Hematopoietic multipotent progenitor cell treated with erythropoietin and hydrocortisone succinate and interleukin-3 and kit ligand, for 6 days (in vitro differentiated cells): ENCODE results near the gene GRID2.

Experiments
- DNase-seq: peaks from one replicate; pipeline ENCODE4 v3.0.0-alpha.2; 2015

The GRID2 gene

DNA sequence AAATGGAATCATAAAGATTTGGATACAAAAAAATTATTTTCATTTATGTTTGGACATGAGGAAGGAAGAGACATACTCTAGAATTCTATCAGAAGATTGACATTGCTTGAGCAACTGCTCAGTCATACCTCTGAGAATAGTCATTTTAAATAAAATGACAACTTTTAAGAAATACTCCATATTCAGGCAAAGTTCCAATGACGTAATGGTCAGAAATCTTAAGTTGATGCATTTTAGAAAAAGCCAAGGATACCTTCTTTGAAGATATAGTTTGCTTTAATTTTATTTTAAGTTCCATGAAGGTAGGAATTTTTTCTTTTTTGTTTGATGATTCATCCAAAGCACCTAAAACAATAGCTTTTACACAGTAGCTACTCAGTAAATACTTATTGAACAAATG lies 1414.5 kb downstream of the GRID2 start:
- DNase-seq: no peak

DNA sequence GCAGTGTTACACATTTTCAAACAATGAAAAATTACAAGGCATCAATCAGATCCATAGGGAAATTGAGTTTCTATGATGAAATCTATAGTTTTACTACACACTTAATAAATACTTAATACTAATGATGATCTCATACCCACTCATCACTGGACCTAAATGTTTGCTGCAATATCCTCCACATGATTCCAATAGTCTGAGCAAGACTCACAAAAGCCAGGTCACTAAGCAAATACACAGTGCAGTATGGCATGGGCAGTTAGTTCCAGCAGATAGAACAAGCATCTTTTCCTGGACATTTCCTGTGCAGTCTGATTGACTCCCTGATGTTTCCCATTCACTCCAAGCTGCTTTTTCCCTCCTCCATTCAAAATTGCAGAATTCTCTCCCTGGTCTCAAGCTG lies 1415.8 kb downstream of the GRID2 start:
- DNase-seq: no peak

DNA sequence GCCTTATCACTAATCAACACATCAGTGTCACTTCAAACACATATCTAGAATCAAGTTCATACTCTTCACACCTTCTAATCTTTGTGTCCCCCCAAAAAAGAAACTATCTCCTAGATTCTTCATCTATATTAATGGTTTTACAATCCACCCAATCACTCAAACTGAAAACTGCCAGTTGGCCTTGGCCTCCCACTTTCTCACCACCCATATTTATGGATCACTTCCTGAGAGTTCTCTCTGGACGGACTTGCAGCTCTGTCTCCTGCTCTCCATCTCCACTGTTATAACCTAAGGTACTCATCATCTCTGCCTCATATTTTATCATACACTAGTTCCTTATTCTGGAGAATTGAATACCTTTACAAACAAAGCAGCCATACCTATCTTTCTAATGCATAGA lies 1418.7 kb downstream of the GRID2 start:
- no peak for DNase-seq

DNA sequence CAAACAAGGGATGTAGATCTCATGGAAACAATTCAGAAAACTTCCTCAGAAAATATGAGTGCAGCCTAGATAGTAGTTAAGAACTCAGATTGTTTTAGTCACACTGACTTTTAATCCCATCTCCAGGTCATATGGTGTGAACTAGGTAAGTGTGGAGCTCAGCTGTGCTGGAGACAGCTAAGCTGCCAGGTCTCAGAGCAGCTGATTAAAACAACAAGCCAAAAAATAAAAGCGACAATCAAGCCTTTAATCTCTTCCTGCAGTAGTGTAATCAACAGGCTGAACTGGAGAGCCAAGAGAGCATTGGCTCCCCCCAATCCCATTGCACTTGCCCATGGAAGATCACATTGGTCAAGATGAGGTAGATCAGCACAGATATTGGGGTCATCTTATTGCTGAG lies 1426.5 kb downstream of the GRID2 start:
- DNase-seq: no peak

DNA sequence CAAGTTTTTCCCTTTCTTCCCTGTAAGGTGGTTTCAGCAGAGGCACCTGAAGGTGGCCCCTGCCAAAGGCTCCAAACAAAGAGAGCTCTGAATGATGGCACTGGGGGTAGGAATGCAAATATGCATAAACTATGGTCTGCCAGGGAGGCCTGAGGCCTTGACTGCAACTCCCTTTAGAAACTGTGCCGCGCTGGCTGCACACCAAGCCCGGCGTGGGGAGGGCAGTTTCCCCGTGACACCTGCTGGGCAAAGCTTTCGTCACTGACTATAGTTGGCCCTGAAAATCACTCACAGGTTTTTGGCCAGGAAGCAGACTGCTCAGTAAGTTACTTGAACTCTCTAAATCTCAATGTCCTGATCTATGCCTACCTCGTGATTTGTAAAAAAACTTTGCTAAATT lies 1427.0 kb downstream of the GRID2 start:
- no peak for DNase-seq

DNA sequence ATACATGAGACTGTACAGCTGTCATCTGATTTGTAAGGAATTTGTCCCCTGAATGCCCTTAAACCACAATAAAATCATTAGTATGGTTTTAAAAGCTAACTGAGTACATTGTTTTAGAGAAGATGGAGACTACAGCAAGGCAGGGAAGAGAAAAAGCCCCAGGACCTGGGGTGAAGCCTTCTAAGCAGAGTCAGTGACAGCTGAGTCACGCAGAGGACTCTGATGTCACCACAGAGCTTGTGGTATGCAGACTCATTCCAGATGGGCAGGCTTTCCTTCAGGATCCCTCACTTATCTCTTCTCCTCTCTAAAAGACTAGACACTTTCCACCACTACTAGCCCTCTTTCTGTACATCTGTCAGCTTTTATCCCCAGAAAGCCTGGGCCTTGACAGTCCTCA lies 1427.7 kb downstream of the GRID2 start:
- no peak for DNase-seq

DNA sequence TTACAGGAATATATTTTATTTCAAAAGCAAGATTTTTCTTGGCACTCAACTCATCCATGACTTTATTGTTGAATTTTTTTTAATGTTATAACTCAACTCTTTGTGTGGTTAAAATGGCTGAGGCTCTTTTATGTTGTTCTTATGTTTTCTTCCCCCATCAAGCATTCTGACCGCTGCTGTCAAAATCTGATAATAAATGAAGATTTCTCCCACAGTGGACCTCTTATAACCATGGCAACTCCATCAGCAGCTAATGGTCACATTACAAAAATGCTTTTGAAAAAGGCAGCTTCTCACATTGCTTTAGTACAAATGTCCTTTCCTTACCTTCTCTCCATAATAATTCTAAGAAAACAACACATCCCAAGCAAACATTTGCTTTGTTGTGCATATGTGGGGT lies 1428.7 kb downstream of the GRID2 start:
- DNase-seq: no peak

DNA sequence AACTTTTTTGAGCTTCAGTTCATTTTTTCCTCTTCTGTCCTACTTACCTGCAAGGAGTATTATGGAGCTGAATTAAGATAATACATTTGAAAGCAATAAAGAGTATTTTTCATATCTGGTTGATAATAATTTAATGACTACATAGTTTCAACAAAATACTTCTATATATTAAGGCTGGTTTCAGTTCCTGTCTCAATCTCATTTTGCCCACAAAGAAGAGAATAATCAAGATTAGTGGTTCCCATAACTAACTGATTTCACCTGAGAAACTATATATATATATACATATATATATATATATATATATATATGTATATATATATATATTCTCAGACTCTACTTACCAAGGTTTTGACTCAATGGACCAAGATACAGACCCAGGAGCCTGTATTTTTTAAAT lies 1437.1 kb downstream of the GRID2 start:
- no peak for DNase-seq

DNA sequence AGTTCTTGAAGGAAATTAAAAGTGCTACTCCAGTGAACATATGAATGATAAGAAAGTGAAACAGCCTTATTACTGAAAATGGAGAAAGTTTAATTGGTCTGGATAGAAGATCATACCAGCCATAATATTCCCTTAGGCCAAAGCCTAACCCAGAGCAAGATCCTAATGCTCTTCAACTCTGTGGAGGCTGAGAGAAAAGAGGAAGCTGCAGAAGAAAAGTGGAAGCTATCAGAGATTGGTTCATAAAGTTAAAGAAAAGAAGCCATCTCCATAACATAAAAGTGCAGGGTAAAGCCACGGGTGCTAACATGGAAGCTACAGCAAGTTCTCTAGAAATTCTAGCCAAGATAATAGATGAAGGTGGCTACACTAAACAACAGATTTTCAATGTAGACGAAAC lies 1439.3 kb downstream of the GRID2 start:
- peak; percentile 10 for DNase-seq

DNA sequence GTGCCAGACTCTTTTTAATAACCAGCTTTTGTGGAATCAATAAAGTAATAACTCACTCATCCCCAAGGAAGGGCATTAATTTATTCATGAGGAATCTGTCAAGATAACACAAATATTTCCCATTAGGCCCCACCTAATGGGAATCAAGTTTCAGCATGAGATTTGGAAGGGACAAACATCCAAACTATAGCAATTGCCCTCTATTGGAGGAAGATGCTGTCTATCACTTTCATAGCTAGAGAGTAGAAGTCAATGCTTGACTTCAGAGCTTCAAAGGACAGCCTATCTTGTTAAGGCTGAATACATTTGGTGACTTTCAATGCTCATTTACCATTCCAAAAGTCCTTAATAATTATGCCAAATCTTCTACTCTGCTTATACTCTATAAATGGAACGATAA lies 1439.9 kb downstream of the GRID2 start:
- DNase-seq: no peak

DNA sequence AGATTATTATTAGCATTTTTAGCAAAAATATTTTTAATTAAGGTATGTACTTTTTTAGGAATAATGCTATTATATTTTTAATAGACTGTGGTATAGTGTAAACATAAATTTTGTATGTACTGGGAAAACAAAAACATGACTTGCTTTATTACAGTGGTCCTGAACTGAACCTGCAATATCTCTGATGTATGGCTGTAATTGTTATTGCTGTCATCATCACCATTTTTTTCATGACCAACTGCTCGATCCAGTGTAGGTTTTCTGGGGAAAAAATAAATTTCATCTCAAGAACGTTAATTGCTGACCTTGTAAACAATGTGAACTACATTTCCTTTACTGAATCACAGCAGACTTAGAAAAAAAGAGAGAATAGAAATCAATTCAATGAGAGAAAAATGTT lies 1441.2 kb downstream of the GRID2 start:
- DNase-seq: no peak

DNA sequence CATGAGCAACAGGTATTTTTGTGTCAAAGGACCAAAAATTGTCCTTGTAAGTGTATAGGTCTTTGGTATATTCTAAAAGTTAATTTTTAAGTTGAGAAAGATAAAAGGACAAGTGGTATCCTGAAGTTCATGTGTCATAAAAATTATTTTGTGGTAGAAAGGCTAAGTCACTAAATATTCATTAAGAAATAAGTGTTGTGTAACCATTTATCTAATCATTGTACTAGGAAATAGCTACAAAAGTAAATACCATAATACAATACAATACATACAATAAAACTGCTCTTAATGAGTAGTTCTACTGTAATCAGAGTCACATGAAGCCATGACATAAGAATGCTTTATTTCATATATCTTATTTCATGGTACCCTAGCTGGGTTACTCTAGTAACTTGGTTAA lies 1442.3 kb downstream of the GRID2 start:
- no peak for DNase-seq

DNA sequence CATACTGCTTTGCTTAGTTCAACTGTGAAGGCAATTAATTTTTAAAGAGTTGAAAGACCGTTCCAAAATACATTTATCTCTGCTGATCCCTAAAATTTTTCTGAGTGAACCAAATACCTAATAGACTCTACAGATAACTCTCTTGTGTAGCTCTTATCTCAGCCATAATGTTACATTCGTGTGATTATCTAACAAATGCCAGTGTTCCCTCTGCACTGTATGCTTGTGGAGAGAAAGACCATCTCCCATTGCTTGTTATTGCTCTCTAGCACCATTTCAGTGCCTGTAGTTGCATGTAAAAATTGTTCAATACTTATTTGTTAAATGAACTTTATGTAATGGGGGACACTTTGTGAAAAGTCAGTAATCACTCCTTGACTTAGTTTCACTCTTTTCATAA lies 1443.5 kb downstream of the GRID2 start:
- DNase-seq: no peak

DNA sequence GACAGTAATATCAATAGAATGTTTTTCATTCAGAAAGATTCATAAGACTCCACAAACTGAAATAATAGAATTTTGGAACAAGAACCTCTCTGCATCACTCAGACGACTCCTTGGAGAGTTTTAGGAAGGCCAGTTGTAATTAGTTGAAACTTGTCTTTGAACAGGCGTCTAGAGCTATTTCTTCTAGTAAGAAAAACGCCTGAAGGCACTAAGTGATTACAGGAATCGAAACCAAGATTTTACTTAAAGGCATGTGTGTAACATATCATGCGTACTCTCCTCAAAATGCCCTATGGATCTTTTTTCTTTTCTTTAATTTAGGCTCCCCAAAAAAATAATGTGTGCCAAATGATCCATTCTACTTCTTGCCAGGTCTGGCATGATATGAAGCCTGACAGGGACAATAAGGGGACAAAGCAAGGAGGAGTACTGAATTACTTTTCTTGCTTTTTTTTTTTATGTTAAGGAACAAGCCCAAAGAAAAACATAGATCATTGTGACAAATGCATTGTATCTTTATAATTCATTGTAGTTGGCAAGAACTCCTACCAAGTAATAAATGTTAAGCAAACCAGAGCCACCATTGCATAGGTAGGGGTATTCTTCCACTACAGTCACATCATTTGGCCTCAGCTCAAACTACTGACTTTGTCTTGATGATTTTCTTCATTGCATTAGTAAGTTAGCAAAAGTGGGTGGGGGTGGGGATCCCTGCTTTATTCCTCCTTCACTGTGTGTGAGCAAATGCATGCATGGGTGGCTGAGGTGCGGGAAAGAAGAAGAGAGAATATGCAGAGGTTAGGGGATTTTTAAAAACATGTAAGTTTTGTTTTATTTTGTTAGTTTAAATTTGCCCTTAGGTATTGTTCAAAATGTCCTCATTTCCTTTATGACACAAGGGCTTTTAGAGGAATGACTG lies 1444.9 kb downstream of the GRID2 start:
- DNase-seq: no peak

DNA sequence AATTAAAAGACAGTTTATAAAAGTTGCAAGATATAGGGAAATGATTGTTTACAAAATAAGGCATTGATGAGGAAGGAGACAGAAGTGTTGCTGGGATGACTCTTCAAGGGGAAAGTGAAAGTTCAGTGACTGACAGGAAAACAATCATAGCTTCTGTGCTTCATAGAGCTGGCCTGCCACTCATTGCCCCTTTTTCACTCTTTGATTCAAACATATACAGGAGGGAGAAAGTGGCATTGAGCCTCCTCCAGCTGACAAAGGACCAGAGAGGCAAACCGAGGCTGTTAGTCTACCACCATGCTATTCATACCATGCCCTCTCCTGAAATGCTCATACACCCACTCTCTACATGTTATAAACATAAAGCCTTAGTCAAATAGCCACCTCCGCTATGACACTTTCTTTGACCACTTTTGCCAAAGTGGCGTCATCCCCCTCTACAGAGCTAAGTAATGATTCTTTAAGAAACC lies 1445.6 kb downstream of the GRID2 start:
- DNase-seq: no peak

DNA sequence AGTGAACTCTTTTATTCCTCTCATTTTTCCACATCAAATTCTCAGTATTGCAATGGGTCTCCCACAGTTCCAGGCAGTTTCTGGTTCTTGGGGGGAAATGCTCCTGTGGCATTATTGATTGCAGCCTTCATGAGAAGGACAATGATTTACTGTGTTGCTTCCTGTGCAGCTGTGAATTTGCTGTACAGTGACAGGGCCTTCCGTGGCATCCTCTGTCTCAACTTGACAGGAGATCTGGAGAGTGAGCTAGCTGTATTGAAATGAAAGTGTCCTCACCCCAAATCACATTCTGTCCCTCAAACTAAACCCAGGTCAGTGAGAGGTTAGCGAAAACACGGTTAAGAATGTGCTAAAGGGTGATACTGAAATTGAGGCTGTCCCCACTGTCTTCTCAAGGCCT lies 1447.6 kb downstream of the GRID2 start:
- DNase-seq: no peak

DNA sequence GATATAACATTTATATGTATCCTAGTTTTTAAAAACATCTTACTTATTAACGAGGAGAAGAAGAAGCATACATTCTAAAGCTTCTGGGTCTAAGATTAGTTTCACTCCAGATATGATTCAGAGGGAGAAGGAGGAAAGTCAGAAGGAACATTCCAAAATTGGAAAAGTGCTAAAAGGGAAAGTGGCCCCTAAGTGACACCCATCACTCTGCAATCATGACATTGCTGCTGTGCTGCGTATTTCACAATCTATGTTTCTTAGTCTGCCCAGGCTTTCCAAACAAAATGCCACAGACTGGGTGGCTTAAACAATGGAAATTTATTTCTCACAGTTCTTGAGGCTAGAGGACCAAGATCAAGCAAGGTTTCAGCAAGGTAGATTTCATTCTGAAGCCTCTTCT lies 1452.3 kb downstream of the GRID2 start:
- no peak for DNase-seq

DNA sequence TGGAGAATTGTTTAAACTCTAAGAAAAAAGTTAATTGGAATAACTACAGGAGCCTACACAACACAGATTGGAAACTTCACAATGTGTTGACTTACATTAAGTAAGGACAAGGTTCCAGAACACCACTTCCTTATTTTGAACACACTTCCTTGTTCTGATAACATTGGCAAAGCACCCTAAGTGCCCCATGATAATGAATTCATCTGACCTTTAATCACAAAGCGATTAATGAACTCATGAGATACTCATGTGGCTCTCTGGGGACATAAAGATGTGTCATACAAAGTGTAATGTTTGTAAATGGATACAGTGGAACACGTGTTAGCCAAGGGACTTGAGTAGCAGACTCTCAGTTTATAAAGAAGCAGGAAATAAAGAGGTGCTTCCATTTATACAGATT lies 1455.7 kb downstream of the GRID2 start:
- peak; percentile 23 for DNase-seq

DNA sequence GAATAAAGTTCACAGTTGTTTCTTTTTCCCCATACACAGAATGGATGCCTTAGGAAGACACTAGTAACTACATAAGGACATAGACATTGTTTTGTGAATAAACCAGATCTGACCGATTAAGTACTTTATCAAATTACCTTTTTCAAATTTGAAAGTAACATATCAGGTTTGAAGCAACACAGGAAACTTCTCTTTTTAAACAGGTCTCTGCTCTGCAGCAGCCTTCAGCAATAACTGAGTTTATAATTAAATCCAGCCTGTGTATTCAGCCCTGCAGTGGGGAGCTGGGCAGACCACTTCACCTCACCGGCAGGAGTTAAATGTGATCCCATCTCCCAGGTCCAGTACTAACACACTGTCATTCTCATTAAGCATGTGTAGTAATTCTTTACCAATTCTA lies 1456.5 kb downstream of the GRID2 start:
- DNase-seq: no peak

DNA sequence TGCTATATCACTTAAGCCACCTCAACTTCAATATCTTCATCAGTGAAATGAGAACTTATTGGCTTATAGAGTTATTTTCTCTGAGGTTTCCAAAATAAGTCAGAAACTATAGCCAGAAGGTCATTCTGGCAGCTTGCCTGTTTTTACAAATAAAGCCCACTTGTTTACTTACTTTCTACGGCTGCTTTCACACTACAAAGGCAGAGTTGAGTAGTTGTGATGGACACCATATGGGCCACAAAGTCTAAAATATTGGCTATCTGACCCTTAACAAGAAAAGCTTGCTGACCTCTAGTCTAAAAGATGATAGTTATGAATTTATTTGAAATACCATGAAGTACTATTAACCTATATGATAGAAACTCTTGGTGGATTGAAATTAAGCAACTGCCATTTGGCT lies 1457.5 kb downstream of the GRID2 start:
- no peak for DNase-seq

DNA sequence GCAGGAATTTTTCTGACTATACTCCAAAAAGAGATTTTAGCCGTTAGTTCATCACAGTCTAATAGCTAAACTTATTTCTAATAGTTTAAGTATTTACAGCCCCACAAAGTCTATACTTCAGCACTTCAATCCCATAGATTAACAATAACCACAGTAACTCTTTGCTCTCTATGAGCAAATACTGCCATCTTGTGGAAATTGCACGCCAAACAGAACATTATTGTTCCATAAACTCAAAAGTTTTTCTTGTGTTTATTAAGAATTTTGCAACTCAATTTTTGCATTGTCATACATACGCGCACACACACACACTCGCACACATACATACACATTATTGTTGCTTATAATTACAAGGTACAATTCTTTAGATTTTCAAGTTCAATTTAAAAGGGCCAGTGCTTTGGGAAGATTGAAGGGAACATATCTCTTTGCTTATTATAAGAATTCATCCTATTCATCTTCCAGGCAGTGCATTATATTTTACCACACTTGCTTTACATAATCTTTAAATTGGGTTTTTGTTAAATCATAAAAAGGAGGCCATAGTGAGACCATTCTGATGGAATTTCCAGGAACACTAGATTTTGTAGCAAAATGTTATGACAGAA lies 1461.0 kb downstream of the GRID2 start:
- peak; percentile 72 for DNase-seq

DNA sequence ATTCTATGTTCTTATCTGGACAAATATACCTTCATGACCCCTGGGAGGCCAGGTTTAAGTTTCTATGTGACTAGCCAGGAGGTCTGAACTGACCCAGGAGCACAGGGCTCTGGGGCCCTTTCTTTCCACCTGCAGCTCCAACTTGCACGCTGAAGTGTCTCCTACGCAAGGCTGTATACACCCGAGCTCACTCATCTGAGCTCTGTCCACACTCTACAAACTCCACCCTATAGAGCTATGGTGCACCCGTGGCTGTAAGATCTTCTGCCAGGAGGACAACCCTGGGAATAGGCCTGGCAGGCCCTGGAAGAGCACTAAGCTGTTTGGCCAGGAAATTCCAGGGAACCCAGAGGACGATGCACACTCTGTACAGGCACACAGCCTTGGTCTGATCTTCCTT lies 1464.2 kb downstream of the GRID2 start:
- no peak for DNase-seq

DNA sequence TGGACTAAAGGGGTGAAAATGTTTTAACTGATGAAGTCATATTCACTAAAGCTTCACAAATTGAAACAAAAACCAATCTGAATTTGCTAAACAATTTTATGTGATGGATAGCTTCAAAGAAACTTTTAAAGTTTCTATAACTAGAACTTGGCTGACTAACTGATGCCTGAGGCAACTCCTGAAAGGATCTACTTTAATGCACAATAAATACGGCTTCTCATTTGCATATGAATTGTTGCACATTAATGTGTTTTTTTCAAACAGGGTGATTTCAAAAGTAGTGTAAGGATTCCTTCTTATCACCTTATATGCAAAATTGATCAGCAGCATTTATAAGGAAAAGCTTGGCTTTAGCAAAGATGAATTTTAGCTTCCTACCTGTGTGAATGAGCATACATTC lies 1466.4 kb downstream of the GRID2 start:
- no peak for DNase-seq

DNA sequence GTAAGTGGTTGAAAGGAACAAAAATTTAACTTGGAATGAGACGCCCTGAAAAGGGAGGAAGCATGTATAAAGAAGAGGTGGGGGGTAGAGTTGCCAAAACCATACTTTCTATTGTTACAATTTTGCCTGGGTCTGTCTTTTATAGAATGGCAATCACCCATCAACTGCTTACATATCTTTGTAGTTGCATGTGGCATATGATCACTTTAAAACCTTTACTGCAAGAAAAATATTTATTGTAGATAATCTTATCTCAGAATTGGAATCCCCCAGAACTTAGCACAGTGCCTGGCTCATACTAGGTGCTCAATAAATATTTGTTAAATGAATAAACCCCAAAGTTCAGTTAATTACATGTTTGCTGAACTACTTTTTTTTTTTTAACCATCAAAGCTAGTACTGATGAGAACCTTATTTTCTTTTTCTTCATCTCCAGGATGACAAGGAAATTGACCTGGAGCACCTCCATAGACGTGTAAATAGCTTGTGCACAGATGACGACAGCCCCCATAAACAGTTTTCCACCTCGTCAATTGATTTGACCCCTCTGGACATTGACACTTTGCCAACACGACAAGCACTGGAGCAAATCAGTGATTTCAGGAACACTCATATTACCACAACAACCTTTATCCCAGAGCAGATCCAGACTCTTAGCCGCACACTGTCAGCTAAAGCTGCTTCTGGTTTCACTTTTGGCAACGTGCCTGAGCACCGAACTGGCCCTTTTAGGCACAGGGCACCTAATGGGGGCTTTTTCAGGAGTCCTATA lies 1468.1 kb downstream of the GRID2 start:
- DNase-seq: no peak
